IPS-18c (cell line): ENCODE data around the gene PCDHB15.
"Not testable (repeated sequence)": the region's sequence is repeated elsewhere in the genome, so short reads cannot be mapped to it uniquely, and the experiment has no call there.

Source experiments
- H3K4me3 ChIP-seq: 2 replicates; pipeline ENCODE4 v1.7.0; 2013; ENCODE audit warnings: low read depth, mild to moderate bottlenecking, low read length, moderate library complexity; ENCODE audit not compliant: insufficient read depth
- H3K9me3 ChIP-seq: one replicate; pipeline ENCODE4 v1.6.1; 2013; ENCODE audit warnings: mild to moderate bottlenecking, low read length, moderate library complexity; ENCODE audit not compliant: control insufficient read depth, insufficient read depth

PCDHB15 gene

DNA sequence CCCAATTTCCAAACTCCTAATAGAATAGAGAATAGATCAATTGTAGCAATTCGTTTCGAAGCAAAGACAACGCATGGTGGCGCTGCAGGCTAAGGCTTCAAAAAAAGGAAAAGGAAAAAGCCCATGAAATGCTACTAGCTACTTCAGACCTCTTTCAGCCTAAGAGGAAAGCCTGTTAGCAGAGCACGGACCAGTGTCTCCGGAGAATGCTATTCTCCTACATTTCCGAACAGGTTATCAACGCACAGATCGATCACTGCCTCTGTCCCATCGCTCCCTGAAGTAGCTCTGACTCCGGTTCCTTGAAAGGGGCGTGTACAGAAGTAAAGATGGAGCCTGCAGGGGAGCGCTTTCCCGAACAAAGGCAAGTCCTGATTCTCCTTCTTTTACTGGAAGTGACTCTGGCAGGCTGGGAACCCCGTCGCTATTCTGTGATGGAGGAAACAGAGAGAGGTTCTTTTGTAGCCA is at the start of gene PCDHB15:
PCDHB15 (plus strand) TSS at position 146 of the 468 bp plus-strand sequence; CDS start at position 330, 184 bp downstream.
- Histone ChIP-seq H3K9me3 (peaks cover 4% of the 10 kb centered on the region), H3K4me3 (peak within 1 kb of the TSS; percentile 49)

DNA sequence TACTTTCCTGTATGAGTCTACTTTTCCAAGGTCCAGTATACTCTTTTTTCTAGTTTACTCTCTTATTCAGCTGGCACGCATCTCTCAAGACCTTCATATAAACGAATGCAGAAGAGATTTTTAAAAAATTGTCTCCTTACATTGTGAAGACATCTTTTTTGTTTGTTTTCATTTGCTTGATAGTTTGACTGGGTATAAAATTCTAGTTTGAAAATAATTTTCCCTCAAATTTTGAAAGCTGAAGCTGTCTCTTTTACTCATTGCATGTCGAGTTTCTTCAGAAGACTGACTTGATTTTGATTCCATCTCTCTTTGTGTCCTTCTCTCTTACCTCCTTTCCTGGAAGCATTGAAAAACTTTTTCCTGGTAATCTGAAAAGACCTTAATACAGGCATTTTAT is 48.8 kb upstream of the PCDHB15 start:
- Histone ChIP-seq H3K4me3 (no peak overlapping the region), H3K9me3 (no peaks in the 10 kb centered on the region)

DNA sequence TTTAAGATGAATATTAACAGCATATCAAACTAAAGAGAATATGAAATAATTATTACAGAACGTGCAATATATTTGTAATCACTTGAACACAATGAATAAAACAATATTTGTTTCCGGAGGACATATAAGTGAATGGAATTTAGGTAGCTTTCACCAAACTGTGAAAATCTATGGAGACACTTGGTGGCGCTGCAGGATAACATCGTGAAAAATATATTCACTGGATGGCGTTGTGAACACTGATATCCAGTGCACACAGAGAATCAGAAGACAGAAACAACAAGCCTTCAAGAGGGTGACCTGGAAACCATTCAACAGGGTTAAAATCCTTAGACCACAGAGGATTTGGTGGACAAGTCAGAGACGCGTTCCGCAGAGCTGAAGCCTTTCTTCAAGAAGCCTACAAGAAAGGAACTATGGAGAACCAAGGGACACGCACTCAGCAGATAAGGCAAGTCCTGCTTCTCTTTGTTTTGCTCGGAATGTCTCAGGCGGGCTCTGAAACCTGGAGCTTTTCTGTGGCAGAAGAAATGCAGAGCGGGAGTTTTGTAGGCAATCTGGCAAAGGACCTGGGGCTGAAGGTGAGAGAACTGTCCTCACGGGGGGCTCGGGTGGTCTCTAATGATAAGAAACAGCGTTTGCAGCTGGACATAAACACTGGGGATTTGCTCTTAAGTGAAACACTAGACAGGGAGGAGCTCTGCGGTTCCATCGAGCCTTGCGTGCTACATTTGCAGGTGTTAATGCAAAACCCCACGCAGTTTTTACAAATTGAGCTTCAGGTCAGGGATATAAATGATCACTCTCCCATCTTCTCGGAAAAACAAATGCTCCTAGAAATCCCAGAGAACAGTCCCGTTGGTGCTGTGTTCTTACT is 45.6 kb upstream of the PCDHB15 start, which contains the start of gene PCDHB11:
PCDHB11 (plus strand) TSS at position 269 of the 877 bp plus-strand sequence; CDS start at position 417, 148 bp downstream.
- Histone ChIP-seq H3K4me3 (no peak within 1 kb of the TSS), H3K9me3 (peaks cover 5% of the 10 kb centered on the region)

DNA sequence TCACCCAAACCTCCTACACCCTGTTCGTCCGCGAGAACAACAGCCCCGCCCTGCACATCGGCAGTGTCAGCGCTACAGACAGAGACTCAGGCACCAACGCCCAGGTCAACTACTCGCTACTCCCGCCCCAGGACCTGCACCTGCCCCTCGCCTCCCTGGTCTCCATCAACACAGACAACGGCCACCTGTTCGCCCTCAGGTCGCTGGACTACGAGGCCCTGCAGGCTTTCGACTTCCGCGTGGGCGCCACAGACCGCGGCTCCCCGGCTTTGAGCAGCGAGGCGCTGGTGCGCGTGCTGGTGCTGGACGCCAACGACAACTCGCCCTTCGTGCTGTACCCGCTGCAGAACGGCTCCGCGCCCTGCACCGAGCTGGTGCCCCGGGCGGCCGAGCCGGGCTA is 44.1 kb upstream of the PCDHB15 start:
- not testable (repeated sequence) for H3K4me3 ChIP-seq, H3K9me3 ChIP-seq

DNA sequence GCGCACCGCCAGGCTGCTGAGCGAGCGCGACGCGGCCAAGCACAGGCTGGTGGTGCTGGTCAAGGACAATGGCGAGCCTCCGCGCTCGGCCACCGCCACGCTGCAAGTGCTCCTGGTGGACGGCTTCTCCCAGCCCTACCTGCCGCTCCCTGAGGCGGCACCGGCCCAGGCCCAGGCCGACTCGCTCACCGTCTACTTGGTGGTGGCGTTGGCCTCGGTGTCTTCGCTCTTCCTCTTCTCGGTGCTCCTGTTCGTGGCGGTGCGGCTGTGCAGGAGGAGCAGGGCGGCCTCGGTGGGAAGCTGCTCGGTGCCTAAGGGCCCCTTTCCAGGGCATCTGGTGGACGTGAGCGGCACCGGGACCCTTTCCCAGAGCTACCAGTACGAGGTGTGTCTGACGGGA is 43.5 kb upstream of the PCDHB15 start:
- not testable (repeated sequence) for H3K9me3 ChIP-seq, H3K4me3 ChIP-seq

DNA sequence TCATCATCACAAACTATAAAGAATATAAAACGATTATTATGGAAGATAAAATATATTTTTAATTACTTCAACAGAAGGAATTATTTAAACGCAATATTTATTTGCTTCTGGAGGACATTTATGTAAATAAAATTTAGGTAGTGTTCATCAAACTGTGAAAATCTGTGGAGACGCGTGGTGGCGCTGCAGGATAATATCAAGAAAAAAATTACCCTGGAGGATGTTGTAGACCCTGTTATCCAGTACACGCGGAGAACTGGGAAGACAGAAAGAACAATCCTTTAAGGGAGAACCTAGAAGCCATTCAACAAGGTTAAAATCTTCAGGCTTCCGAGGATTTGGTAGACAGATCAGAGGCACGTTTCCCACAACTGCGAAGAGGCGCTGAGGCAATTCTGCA is 36.7 kb upstream of the PCDHB15 start, which contains the start of gene PCDHB12:
PCDHB12 (plus strand) TSS at position 242 of the 400 bp plus-strand sequence. CDS start 189 bp downstream, outside the sequence.
- Histone ChIP-seq H3K4me3 (no peak within 1 kb of the TSS), H3K9me3 (peaks cover 3% of the 10 kb centered on the region)

DNA sequence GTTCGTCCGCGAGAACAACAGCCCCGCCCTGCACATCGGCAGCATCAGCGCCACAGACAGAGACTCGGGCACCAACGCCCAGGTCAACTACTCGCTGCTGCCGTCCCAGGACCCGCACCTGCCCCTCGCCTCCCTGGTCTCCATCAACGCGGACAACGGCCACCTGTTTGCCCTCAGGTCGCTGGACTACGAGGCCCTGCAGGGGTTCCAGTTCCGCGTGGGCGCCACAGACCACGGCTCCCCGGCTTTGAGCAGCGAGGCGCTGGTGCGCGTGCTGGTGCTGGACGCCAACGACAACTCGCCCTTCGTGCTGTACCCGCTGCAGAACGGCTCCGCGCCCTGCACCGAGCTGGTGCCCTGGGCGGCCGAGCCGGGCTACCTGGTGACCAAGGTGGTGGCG is 34.9 kb upstream of the PCDHB15 start:
- not testable (repeated sequence) for H3K9me3 ChIP-seq, H3K4me3 ChIP-seq

DNA sequence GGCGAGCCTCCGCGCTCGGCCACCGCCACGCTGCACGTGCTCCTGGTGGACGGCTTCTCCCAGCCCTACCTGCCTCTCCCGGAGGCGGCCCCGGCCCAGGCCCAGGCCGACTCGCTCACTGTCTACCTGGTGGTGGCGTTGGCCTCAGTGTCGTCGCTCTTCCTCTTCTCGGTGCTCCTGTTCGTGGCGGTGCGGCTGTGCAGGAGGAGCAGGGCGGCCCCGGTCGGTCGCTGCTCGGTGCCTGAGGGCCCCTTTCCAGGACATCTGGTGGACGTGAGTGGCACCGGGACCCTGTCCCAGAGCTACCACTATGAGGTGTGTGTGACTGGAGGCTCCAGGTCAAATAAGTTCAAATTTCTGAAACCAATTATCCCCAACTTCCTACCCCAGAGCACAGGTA is 34.3 kb upstream of the PCDHB15 start:
- H3K9me3 ChIP-seq, H3K4me3 ChIP-seq: not testable (repeated sequence)

DNA sequence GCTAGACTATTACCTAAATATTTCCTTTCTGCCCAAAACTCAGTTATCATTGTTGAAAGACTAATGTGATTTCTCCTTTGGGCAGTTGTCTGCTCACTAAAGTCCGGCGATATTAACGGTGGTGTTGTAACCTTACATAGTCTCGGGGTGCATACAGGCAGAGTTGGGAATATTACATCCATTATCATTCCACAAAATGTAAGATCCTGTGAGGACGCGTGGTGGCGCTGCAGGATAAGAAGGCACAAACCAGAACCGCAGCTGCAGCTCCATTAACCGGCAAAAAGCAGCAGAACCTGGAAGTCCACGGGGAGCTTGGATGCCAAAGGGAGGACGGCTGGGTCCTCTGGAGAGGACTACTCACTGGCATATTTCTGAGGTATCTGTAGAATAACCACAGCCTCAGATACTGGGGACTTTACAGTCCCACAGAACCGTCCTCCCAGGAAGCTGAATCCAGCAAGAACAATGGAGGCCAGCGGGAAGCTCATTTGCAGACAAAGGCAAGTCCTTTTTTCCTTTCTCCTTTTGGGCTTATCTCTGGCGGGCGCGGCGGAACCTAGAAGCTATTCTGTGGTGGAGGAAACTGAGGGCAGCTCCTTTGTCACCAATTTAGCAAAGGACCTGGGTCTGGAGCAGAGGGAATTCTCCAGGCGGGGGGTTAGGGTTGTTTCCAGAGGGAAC is 31.4 kb upstream of the PCDHB15 start, which contains the start of gene PCDHB13:
PCDHB13 (plus strand) TSS at position 264 of the 684 bp plus-strand sequence; CDS start at position 469, 205 bp downstream.
- not testable (repeated sequence) for H3K9me3 ChIP-seq, H3K4me3 ChIP-seq

DNA sequence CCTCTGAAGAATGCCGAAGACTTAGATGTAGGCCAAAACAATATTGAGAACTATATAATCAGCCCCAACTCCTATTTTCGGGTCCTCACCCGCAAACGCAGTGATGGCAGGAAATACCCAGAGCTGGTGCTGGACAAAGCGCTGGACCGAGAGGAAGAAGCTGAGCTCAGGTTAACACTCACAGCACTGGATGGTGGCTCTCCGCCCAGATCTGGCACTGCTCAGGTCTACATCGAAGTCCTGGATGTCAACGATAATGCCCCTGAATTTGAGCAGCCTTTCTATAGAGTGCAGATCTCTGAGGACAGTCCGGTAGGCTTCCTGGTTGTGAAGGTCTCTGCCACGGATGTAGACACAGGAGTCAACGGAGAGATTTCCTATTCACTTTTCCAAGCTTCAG is 30.6 kb upstream of the PCDHB15 start:
- not testable (repeated sequence) for H3K4me3 ChIP-seq, H3K9me3 ChIP-seq

DNA sequence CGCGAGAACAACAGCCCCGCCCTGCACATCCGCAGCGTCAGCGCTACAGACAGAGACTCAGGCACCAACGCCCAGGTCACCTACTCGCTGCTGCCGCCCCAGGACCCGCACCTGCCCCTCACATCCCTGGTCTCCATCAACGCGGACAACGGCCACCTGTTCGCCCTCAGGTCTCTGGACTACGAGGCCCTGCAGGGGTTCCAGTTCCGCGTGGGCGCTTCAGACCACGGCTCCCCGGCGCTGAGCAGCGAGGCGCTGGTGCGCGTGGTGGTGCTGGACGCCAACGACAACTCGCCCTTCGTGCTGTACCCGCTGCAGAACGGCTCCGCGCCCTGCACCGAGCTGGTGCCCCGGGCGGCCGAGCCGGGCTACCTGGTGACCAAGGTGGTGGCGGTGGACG is 29.7 kb upstream of the PCDHB15 start:
- H3K4me3 ChIP-seq, H3K9me3 ChIP-seq: not testable (repeated sequence)

DNA sequence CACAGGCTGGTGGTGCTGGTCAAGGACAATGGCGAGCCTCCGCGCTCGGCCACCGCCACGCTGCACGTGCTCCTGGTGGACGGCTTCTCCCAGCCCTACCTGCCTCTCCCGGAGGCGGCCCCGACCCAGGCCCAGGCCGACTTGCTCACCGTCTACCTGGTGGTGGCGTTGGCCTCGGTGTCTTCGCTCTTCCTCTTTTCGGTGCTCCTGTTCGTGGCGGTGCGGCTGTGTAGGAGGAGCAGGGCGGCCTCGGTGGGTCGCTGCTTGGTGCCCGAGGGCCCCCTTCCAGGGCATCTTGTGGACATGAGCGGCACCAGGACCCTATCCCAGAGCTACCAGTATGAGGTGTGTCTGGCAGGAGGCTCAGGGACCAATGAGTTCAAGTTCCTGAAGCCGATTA is 29.2 kb upstream of the PCDHB15 start:
- not testable (repeated sequence) for H3K9me3 ChIP-seq, H3K4me3 ChIP-seq

DNA sequence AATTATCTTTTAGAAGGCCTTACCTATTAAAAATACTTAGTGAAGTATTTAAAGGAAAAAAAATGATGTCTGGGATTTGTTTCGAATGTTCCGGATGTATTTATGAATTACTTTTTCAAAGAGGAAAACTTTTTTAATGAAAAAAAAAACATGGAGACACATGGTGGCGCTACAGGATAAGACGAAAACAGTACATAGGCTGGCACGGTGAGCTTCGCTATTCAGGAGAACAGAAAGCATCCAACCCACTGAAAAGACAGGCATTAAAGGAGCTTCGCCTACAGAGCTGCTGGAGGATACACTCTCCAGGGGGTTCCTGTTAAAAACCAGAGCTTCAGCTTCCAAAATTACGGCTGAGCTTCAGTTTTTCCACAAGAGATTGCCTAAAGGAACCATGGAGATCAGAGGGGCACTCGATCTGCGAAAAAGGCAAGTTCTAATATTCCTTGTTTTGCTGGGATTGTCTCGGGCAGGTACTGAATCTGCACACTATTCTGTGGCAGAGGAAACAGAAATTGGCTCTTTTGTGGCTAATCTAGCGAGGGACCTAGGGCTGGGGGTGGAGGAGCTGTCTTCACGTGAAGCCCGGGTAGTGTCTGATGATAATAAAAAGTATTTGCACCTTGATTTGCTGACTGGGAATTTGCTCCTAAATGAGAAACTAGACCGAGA is 21.9 kb upstream of the PCDHB15 start, which contains the start of gene PCDHB14:
PCDHB14 (plus strand) TSS at position 232 of the 672 bp plus-strand sequence; CDS start at position 395, 163 bp downstream.
- H3K9me3 ChIP-seq: no peaks in the 10 kb centered on the region
- H3K4me3 ChIP-seq: no peak within 1 kb of the TSS

DNA sequence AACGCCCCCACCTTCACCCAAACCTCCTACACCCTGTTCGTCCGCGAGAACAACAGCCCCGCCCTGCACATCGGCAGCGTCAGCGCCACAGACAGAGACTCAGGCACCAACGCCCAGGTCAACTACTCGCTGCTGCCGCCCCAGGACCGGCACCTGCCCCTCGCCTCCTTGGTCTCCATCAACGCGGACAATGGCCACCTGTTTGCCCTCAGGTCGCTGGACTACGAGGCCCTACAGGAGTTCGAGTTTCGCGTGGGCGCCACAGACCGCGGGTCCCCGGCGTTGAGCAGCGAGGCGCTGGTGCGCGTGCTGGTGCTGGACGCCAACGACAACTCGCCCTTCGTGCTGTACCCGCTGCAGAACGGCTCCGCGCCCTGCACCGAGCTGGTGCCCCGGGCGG is 20.4 kb upstream of the PCDHB15 start:
- not testable (repeated sequence) for H3K9me3 ChIP-seq, H3K4me3 ChIP-seq

DNA sequence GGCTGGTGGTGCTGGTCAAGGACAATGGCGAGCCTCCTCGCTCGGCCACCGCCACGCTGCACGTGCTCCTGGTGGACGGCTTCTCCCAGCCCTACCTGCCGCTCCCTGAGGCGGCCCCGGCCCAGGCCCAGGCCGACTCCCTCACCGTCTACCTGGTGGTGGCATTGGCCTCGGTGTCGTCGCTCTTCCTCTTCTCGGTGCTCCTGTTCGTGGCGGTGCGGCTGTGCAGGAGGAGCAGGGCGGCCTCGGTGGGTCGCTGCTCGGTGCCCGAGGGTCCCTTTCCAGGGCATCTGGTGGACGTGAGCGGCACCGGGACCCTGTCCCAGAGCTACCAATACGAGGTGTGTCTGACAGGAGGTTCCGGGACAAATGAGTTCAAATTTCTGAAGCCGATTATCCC is 19.8 kb upstream of the PCDHB15 start:
- not testable (repeated sequence) for H3K9me3 ChIP-seq, H3K4me3 ChIP-seq

DNA sequence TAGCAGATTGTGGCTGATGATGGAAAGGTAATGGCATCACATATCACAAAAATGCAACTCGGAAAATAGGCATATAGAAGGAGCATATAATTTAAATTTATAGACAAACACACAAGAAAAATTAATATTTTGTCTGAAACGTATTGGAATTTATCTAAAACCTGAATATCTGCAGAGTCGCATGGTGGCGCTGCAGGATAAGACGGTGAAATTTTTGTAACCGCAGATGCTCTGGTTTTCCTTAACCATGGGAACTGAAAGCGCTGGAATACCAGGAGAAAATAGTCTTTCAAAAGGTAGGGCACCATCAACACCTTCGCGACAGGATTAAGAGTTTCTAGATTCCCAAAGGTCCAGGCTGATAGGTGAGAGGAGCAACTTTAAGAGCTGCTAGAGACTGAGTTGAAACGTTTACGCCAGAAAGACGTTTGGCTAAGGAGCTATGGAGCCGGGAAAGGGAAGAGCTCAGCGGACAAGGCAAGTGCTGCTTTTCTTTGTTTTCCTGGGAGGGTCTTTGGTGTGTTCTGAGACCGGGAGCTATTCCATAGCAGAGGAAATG is 11.0 kb upstream of the PCDHB15 start:
- Histone ChIP-seq H3K9me3 (peaks cover 6% of the 10 kb centered on the region), H3K4me3 (no peak overlapping the region)

DNA sequence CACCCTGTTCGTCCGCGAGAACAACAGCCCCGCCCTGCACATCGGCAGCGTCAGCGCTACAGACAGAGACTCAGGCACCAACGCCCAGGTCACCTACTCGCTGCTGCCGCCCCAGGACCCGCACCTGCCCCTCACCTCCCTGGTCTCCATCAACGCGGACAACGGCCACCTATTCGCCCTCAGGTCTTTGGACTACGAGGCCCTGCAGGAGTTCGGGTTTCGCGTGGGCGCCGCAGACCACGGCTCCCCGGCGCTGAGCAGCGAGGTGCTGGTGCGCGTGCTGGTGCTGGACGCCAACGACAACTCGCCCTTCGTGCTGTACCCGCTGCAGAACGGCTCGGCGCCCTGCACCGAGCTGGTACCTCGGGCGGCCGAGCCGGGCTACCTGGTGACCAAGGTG is 9.3 kb upstream of the PCDHB15 start:
- not testable (repeated sequence) for H3K4me3 ChIP-seq
- peaks cover 13% of the 10 kb centered on the region for H3K9me3 ChIP-seq
